Coronary artery (tissue), 2 donors: Measurements from ENCODE around the gene MS4A10.

ENCODE experiments used
- DNase-seq: peaks from one replicate; pipeline ENCODE4 v3.0.0-alpha.2; 2017; ENCODE audit warnings: low spot score
- H3K27ac ChIP-seq, 2 donors: fragments of 200-600 bp; sonication (generic); one replicate each; pipeline ENCODE4 v1.5.1; 2016 to 2019
- H3K4me3 ChIP-seq: fragments of 200-600 bp; sonication (generic); 2 replicates; pipeline ENCODE4 v1.5.1; 2016; ENCODE audit warnings: mild to moderate bottlenecking, moderate library complexity
- TF ChIP-seq, protein P1 (sequence below): fragments of 200-600 bp; sonication (generic); IDR thresholded peaks from one replicate; pipeline ENCODE4 v1.5.1; 2019; ENCODE audit warnings: antibody characterized with exemption

The MS4A10 gene

DNA sequence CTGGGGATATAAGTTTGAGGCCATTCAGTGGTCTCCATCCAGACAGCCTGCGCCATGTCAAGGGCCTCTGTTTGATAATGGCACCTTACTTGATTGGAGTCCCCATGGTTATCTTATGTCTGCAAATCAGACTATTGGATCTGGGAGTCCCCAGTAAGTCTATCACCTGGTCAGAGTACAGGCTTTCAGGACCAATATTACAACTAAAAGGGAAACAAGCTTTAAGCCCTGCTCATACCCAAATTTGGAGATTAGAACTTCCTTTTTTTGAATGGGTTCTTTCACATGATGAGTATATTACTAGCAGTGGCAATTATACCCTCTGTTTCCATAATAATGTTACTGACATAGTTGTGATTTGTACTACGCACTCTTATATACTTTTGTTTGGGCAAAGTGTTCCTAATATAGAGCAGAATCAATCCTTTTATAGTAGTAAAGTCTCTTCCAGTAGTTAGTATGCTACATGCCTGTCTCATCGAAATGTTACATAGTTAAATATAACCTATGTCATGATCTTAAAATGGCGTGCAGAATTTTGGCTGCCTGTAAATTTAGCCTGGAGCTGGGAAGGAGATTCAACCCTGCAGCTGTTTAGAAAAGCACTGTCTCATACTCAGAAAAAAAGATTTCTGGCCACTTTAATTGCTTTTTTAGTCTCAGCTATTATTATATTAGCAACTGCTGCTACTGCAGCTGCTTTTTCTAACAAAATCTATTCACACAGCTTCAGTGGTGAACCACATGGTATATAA is 23.5 kb upstream of the MS4A10 start:
- DNase-seq: no peak

DNA sequence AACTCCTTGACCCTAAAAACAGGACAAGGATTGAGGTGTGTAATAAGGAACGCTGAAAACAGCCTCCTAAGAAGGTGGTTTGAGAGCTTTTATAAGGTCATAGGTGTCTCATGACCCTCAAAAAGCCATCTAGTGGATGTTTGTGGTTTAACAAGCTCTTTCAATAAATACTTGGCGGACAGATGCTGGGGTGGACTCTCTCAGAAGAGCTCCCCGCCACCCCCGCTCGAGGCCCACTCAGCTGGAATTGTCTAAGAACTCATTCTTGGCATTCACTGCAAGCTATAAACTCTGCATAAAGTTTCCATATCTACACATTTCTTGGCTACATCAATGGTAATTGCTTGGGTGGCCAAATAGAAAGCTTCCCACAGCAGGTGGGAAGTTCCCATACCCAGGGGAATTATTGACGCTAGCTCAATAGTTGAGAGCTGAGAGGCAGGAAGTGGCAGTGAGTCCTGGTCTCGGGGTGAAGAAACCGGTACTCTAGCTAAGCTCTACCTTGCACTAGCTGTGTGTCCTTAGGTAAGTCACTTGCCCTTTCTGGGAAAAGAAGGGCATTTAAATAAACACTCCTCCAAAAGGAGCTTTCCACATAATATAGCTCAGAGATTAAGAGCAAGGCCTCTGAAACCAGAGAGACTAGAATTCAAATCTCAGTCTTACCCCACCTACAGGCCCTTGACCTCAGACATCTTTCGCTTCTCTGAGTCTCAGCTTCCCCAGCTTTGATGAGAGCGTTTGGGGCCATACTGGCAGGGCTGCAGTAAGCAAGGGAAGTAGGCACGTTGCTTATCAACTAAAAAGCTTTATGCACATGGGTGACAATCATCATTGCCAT is 22.1 kb upstream of the MS4A10 start:
- DNase-seq: no peak
- H3K27ac ChIP-seq: no peak overlapping the region

More for the DNA sequence above, 23.5 kb upstream of the MS4A10 start:
- TF ChIP-seq, protein P1, sequence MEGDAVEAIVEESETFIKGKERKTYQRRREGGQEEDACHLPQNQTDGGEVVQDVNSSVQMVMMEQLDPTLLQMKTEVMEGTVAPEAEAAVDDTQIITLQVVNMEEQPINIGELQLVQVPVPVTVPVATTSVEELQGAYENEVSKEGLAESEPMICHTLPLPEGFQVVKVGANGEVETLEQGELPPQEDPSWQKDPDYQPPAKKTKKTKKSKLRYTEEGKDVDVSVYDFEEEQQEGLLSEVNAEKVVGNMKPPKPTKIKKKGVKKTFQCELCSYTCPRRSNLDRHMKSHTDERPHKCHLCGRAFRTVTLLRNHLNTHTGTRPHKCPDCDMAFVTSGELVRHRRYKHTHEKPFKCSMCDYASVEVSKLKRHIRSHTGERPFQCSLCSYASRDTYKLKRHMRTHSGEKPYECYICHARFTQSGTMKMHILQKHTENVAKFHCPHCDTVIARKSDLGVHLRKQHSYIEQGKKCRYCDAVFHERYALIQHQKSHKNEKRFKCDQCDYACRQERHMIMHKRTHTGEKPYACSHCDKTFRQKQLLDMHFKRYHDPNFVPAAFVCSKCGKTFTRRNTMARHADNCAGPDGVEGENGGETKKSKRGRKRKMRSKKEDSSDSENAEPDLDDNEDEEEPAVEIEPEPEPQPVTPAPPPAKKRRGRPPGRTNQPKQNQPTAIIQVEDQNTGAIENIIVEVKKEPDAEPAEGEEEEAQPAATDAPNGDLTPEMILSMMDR: no peak
- H3K27ac ChIP-seq: no peak overlapping the region
- no peak overlapping the region for H3K4me3 ChIP-seq

DNA sequence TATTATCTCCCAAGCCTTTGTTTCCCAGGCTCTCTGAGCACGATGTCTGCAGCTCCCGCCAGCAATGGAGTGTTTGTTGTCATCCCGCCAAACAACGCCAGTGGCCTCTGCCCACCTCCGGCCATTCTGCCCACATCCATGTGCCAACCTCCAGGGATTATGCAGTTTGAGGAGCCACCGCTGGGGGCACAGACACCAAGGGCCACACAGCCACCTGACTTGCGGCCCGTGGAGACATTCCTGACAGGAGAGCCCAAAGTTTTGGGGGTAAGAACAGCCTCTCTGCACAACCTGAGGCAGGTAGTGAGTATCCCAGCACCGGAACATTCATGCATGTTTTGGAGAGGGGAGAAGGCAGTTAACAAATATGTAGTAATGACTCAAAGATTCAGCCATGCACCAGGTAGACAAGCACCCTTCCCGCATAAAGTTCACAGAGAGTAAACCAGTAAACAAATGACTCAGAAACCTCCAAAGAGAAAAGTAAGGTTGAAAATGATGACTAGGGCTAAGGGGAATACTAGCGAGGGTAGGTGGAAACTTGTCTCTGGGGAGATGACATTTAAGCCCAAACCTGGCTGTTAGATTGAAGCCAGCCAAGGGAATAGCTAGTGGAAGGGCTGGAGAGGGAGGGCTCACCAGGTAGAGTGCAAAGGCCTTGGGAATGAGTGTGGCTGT is 21.3 kb upstream of the MS4A10 start:
- TF ChIP-seq, protein P1: no peak
- peak; percentile 35 for DNase-seq
- H3K4me3 ChIP-seq: no peak overlapping the region
- no peak overlapping the region for H3K27ac ChIP-seq

More for the DNA sequence above, 22.1 kb upstream of the MS4A10 start:
- no peak overlapping the region for H3K4me3 ChIP-seq
- TF ChIP-seq, protein P1: no peak

DNA sequence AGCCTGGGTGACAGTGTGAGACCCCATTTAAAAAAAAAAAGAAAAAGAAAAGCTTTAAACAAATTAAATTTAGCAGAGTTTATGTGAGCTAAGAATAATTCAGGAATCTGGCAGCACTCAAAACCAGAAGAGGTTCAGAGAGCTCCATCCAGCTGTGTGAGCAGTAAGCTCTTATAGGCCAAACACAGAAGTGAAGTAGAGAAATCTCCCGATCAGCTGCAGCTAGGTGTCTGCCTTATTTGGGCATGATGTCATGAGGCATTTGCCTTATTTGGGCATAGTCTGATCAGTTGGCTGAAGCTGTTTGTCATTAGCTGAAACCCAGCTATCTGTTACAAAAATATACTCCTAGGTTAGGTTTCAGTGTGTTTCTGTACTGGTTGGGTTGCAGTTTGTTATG is 20.3 kb upstream of the MS4A10 start:
- H3K4me3 ChIP-seq: no peak overlapping the region
- TF ChIP-seq, protein P1: no peak
- DNase-seq: no peak
- H3K27ac ChIP-seq: no peak overlapping the region

DNA sequence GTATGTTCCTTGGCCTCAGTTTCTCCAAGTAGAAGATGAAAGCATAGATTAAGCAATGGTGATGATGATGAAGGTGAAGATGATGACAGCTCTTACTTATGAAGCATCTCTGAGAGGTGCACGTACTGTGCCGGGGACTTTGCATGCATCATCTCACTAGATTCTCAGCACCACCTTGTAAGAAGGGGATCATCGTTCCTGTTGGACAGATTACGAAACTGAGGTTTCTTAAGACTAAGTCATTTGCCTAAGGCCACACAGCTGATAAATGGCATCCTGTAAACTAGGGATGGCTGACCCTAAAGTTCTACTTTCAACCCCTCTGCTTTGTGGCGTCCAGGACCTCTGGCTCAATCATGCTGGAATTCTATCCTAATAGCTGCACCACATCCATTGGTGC is 19.8 kb upstream of the MS4A10 start:
- no peak overlapping the region for H3K4me3 ChIP-seq
- TF ChIP-seq, protein P1: no peak
- peak; percentile 24 for DNase-seq
- H3K27ac ChIP-seq: no peak overlapping the region

DNA sequence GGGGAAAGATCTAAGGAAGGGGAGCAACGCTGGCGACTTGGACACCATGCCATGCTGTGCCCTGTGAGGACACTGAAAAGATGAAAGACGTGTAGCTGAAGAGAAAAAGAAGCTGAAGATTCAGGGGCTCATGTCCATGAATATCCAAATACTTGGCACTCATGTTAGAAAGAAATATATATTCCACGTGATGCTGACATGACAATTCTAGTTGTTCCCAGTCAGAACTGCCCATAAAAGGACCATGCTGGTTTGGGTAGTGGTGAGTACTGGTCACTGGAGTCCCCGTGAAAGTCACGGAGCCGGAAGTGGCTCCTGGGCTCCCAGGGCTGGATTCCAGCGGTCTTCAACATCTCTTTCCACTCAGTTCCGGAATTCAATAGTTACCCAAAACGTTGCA is 18.6 kb upstream of the MS4A10 start:
- DNase-seq: no peak
- TF ChIP-seq, protein P1: no peak
- Histone ChIP-seq H3K27ac (no peak overlapping the region), H3K4me3 (no peak overlapping the region)
